GM19372 (cell line): ENCODE results near the gene SHC1.

ENCODE experiments used
- ATAC-seq: cut with Tn5 transposase; IDR thresholded peaks from one replicate; pipeline ENCODE4 v1.9.1; 2021; ENCODE audit warnings: mild to moderate bottlenecking, low read depth, moderate library complexity; ENCODE audit not compliant: unreplicated experiment

SHC1 gene

DNA sequence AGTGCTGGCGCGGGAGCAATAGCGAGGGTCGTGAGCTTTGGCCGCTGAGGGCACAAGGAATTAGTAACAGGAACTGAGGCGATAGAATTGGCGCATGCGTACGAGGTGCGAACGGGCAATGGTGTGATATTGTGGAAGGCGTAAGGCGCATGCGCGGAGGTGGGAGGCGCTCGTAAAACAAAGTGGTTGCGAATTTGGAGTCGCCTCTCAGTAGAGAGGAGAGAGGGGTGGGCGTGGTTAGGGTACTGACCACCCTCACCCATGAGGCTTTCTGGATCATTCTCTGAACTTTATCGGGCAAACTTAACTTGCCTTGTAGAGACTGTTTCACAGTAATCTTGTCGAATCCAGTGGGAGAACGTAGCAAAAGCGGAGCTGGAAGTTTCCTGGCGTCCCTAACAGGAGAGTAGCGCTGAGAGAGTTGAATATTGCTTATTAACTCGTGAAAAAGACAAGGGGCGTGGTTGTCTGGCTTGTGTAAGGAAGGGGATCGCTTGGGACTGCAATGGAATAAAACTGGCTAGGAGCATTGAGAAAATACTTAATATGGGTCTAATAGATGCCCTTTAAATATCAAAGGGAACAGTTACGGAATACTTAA is 4.4 kb upstream of the SHC1 start:
- peak; percentile 44 for ATAC-seq

GRCh38 chr1:154974102-154974807 is 3.7 kb upstream of the SHC1 start, which contains the start of gene CKS1B:
Gene CKS1B, plus strand, starts transcription at chr1:154974681. Its CDS starts 65 bp downstream, at chr1:154974746.
- peak; percentile 69 for ATAC-seq

DNA sequence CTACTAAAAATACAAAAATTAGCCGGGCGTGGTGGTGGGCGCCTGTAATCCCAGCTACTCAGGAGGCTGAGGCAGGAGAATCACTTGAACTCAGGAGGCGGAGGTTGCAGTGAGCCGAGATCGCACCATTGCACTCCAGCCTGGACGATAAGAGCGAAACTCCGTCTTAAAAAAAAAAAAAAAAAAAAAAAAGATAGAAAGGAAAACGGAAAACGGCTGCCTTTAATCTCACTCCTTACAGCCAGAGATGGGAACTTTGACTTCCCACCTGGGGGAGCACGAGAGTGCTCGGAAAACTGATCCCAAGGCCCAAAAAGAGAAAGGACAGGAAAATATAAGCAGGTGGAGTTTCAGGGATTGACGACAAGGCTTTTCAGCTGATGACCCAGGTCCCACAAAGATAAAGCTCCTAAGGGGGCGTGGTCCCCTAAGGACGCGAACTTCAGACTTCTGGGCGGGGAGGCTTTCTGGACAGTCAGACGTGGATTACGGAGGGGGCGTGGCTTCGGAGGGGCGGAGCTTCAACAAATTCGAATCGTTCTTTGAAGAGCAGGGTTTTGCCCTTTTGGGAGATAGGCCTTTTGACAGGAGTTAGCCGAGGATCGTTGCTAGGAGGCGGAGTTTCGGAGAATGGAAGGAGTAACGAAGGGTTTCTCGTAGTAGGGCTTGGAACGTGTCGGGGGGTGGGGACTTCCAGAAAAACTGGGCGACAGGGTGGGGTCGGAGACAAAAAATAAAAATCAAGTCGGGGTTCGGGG is 3.0 kb upstream of the SHC1 start:
- ATAC-seq: no peak

DNA sequence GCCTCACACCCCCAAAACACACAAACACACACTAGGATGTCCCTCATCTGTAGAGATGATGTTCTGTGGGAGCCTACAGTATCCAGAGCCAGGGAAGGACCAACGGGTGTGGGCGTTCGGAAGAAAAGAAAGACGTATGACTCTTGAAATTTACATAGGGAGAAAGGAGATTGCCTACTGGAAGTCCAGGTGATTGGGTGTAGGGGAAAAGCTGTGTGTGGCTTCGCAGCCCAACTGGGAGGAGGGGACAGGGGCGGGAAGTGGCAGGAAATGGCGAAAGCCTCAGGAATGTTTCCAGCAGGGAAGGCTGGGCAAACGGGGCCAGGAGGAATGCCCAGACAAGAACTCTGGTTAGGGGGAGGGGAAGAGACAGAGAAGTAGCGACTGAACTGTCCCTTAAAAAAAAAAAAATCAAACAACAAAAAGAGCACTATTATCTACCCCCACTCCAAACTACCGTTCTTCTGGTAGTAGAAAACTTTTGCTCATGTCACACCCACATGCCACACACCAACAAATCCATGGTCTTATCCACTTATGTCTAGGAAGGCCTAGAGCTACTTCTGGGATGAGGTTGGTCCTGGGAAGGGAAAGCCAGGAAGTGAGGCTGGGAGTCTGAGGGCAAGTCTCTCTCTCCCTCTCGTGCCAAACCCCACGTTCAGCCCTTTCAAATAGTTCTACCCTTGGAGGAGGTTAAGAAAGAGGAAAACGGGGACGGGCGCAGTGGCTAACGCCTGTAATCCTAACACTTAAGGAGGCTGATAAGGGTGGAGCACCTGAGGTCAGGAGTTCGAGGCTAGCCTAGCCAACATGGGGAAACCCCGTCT is 2.2 kb upstream of the SHC1 start:
- no peak for ATAC-seq

DNA sequence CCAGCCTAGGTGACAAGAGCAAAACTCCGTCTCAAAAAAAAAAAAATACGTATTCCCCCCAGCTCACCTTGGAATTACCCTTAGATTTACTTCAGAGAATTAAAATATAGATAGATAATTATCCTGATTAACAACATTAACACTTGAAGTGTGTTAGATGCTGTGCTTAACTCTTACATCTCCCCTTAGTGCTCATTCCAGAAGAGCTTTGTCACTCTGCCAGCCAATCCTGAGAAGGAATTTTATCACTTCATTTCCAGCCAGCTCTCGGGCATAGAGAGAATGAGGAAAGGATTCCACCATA is 1.6 kb upstream of the SHC1 start:
- no peak for ATAC-seq

- no peak for ATAC-seq
Measured at GRCh38 chr1:154971341-154971998, 923 bp upstream of the SHC1 start.

DNA sequence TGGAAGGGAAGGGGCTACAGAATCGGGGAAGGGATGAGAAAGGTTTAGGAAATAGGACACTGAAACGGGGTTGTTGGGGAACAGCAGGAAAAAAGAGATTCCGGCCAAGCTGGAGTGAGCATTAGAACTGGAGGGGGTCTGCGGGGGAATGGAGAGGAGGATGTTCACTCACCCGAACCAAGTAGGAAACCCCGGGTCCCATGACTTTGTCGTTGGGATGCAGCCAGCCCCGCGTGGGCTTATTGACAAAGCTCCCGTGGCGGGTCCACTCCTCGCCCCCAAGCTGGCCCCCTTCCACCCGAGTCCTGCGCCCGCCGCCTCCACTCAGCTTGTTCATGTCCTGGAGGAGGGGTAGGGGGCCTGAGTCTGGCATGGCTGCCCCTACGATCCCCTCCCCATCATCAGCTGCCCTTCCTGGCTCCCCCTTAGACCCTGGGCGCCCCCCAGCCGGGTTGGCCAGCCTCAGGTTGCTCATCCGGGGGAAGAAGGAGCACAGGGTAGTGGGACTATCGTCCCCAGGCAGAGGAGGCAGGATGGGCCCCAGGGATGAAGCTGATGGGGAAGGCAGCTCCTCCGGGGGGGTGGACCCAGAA is 591 bp downstream of the SHC1 start:
- no peak for ATAC-seq

- no peak for ATAC-seq
Measured at GRCh38 chr1:154969246-154969645, 1.3 kb downstream of the SHC1 start.

GRCh38 chr1:154968731-154969130 is 1.8 kb downstream of the SHC1 start:
- no peak for ATAC-seq

- ATAC-seq: no peak
Measured at GRCh38 chr1:154967331-154967950, 3.1 kb downstream of the SHC1 start.

- no peak for ATAC-seq
Measured at GRCh38 chr1:154966111-154966510, 4.4 kb downstream of the SHC1 start.

GRCh38 chr1:154964359-154964758 is 6.2 kb downstream of the SHC1 start:
- ATAC-seq: no peak

DNA sequence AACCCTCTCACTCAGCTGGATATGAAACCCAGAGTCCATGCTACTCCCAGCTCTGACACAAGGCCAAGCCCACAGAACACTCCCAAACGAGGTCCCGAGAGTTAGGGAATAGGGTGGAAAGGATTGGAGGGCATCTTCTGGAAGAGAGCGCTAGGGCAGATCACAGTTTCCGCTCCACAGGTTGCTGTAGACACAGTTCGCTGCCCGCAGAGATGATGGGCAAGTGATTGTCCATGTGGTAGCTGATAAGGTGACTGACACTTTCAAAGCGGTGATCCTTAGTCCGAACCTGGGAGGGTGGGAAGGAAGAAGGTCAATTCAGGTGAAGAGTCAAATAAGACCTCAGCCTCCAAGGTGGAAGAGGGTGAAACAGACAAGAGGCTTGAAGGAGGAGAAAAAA is 6.9 kb downstream of the SHC1 start:
- no peak for ATAC-seq

- no peak for ATAC-seq
Measured at GRCh38 chr1:154962795-154963330, 7.7 kb downstream of the SHC1 start.

- ATAC-seq: no peak
Measured at GRCh38 chr1:154962156-154962749, 8.3 kb downstream of the SHC1 start.

GRCh38 chr1:154961207-154962155 is 9.1 kb downstream of the SHC1 start, which contains the start of gene PYGO2:
Gene PYGO2, minus strand, starts transcription at chr1:154961782. Its CDS starts 206 bp downstream, at chr1:154961576.
- peak; percentile 80 for ATAC-seq

DNA sequence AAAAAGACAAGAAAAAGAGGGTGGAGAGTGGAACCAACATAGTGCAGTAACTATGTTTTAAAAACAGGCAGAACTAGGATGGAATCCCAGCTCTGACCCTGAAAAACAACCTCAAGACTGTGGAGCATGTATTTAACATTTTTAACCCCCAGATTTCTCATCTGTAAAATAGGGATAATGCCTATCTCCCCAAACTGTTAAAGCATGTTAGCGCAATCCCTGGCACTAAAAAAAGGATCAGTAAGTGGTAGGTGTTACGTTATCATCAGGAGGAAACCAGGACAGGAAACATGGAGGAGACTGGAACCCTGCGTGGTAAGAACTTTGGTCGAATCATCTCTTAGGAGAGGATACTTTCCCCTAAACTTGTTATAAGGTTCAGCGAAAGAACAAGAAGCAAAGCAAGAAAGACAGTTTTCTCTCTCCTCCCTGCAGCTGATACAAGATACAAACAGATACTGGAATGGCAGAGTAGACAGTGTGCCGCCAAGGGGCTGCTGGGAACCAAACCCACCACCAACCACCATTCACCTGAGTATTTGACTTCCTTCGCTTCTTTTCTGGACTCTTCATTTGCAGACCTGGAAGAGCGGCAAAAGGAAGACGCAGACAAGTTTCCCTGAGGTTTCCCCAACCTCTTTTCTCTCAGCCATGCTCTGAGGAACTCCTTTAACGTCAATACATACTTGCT is 10.0 kb downstream of the SHC1 start:
- ATAC-seq: no peak
